WTC11 (cell line): ENCODE data around the gene MARVELD1. TPM values are rescaled to one million over a fixed set of nuclear protein-coding genes. Genes with fewer than 3 reads are reported as not detected.

Source experiments
- total RNA-seq: library from RNA; stranded (reverse); gene quantifications from 3 replicates; pipeline ENCODE4 v1.2.3, GENCODE V29; 2021

MARVELD1 gene
- total RNA-seq, 1 experiment from 2014 or later = 37.7 TPM

Other genes with a start within 250 kb of the MARVELD1 start
- gene MMS19, start 215.3 kb upstream of the MARVELD1 start, total RNA-seq = 135 to 153 TPM (median 141 TPM) in 3 replicates
- 29.1 to 35.7 TPM (median 31.2 TPM) in 3 replicates for gene UBTD1, start 214.8 kb upstream of the MARVELD1 start, total RNA-seq
- not detected in 3 replicates for gene ANKRD2, start 141.0 kb upstream of the MARVELD1 start, total RNA-seq
- gene HOGA1, start 129.3 kb upstream of the MARVELD1 start, total RNA-seq = 0.15 to 0.62 TPM (median 0.55 TPM) in 3 replicates
- 0.21 to 0.34 TPM in 2 of 3 replicates, not detected in the other for gene C10orf62, start 124.0 kb upstream of the MARVELD1 start, total RNA-seq
- 21.8 to 27.1 TPM (median 24.0 TPM) in 3 replicates for gene MORN4, start 80.2 kb upstream of the MARVELD1 start, total RNA-seq
- gene PI4K2A, start 73.1 kb upstream of the MARVELD1 start, total RNA-seq = 18.6 to 19.6 TPM (median 19.5 TPM) in 3 replicates
- 8.1 to 9.8 TPM (median 9.0 TPM) in 3 replicates for gene AVPI1, start 26.5 kb upstream of the MARVELD1 start, total RNA-seq
- gene ZFYVE27, start 23.4 kb downstream of the MARVELD1 start, total RNA-seq = 23.2 to 26.9 TPM (median 26.0 TPM) in 3 replicates
- 2.4 to 3.5 TPM (median 3.1 TPM) in 3 replicates for gene SFRP5, start 58.3 kb downstream of the MARVELD1 start, total RNA-seq
- 0.07 to 0.24 TPM (median 0.07 TPM) in 3 replicates for gene GOLGA7B, start 136.1 kb downstream of the MARVELD1 start, total RNA-seq